ENCODE measurements around the gene VWA3A. TPM values are rescaled to one million over a fixed set of nuclear protein-coding genes. Genes with fewer than 3 reads are reported as not detected.

VWA3A gene
- total RNA-seq, 1 donor from 2014 or later, result 0.53 TPM

DNA sequence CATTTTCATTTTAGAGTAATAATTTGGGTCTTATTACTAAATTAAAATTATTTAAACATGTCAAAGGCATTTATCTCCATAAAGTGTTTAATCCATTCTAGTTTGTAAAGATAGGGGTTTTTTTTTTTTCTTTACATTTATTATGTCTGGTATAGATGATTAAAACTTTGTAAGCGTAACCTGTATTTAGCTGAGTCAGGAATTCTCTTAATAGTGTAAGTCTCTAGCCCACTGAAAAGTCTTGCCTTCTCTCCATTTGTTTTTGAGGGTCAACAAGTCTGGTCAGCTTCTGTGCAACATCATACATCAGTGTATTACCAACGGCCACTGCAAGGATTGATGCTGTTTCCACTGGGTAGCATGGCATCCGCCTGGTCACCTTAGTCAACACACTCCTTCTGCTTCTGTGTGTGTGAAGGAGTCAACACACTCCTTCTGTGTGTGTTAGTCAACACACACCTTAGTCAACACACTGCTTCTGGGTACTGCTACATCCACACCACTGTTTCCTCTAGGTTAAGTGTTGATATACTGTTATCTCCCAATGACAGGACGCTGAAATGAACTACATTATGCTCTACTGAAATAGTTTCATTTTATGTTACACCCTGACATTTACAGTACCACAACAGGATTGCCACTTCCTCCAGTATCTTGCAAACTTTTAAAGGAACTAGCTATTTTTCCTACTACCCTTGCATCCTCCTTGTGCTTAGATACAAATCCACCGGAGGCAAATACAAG, 37.3 kb upstream of the VWA3A start:
- POLR2A ChIA-PET, result no interaction called here
- no peak overlapping the region for H3K4me3 Mint-ChIP-seq
- H3K4me1 Mint-ChIP-seq, result peaks cover 7% of the 10 kb centered on the region
- CTCF ChIA-PET, result interaction anchor here (0.9 to 1.6 kb wide), 3 partner anchors 23 to 134 kb away, joined by 3 to 7 read pairs (median 3); partner anchors contain the start of gene PDZD9
- DNase-seq, result no peak
- no peaks in the 10 kb centered on the region for H3K27me3 Mint-ChIP-seq
- no peak overlapping the region for H3K27ac Mint-ChIP-seq
- ATAC-seq (ENCODE audit: low read depth), result no peak
- H3K9me3 Mint-ChIP-seq, result no peaks in the 10 kb centered on the region
- H3K36me3 Mint-ChIP-seq (ENCODE audit: low read depth), result peaks cover 16% of the 10 kb centered on the region
- TF ChIP-seq, protein P1, sequence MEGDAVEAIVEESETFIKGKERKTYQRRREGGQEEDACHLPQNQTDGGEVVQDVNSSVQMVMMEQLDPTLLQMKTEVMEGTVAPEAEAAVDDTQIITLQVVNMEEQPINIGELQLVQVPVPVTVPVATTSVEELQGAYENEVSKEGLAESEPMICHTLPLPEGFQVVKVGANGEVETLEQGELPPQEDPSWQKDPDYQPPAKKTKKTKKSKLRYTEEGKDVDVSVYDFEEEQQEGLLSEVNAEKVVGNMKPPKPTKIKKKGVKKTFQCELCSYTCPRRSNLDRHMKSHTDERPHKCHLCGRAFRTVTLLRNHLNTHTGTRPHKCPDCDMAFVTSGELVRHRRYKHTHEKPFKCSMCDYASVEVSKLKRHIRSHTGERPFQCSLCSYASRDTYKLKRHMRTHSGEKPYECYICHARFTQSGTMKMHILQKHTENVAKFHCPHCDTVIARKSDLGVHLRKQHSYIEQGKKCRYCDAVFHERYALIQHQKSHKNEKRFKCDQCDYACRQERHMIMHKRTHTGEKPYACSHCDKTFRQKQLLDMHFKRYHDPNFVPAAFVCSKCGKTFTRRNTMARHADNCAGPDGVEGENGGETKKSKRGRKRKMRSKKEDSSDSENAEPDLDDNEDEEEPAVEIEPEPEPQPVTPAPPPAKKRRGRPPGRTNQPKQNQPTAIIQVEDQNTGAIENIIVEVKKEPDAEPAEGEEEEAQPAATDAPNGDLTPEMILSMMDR (IDR thresholded peaks at IDR 0.05), result no peak
- intact Hi-C loops (cut with micrococcal nuclease), result no loop called here

DNA sequence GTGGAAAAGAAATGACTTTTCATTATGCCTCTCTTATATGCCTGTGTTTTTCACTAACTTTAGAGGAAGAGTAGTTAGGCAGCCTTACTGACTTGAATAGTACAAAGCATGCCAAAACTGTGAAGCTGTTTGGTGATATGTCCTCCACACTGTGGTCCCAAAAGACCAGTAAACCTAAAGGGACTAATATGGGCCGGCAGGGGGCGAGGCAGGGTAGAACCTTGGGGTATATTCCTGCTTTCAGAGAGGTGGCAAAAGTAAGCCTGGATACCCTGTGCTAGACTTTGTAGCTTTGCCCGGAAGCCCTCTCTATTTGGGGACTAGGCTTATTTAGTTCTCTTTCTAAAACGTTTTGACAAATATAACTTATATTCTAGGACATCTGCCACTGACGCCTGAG, 36.5 kb upstream of the VWA3A start:
- CTCF ChIA-PET, result interaction anchor here (0.9 to 1.6 kb wide), 3 partner anchors 22 to 133 kb away, joined by 3 to 7 read pairs (median 3); partner anchors contain the start of gene PDZD9
- DNase-seq (no peak), ATAC-seq (ENCODE audit: low read depth) (no peak)
- intact Hi-C loops (cut with micrococcal nuclease), result no loop called here
- no peak overlapping the region for H3K4me3 Mint-ChIP-seq
- POLR2A ChIA-PET, result no interaction called here
- no peaks in the 10 kb centered on the region for H3K27me3 Mint-ChIP-seq
- TF ChIP-seq, protein P1 (IDR thresholded peaks at IDR 0.05), result no peak
- H3K9me3 Mint-ChIP-seq, result no peaks in the 10 kb centered on the region
- no peak overlapping the region for H3K27ac Mint-ChIP-seq
- H3K36me3 Mint-ChIP-seq (ENCODE audit: low read depth), result peaks cover 16% of the 10 kb centered on the region
- H3K4me1 Mint-ChIP-seq, result peaks cover 9% of the 10 kb centered on the region

DNA sequence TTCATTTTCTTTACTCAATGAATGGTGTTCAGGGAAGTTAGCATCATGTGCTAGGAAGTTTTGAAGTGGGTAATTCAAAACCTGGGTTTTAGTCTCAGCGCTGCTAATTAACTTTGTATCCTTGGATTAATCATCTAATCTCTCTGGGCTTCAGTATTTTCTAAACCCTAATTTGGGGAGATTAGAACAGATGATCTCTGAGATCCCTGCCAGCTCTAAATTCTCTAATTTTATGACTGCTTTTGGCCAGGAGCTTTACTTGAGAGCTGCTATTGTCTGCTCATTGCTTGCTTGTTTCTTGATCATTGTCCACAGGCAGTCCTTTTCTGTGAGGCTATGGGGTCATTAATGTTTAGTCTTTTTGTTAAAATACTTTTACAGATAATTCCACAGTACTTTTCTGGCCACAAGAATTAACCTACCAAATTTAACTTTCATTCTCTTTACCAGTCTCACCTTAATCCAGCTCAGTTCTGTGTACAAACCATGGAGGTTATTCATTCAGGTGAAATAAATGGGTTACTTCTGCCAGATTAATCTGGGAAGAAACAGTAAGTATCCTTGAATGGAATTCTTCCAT, 28.4 kb upstream of the VWA3A start:
- no peak overlapping the region for H3K27ac Mint-ChIP-seq
- intact Hi-C loops (cut with micrococcal nuclease), result no loop called here
- peaks cover 6% of the 10 kb centered on the region for H3K4me1 Mint-ChIP-seq
- TF ChIP-seq, protein P1 (IDR thresholded peaks at IDR 0.05), result no peak
- DNase-seq (no peak), ATAC-seq (ENCODE audit: low read depth) (no peak)
- no peaks in the 10 kb centered on the region for H3K27me3 Mint-ChIP-seq
- no peaks in the 10 kb centered on the region for H3K9me3 Mint-ChIP-seq
- POLR2A ChIA-PET, result no interaction called here
- CTCF ChIA-PET, result interaction anchor here (1.1 kb wide), 1 partner anchor 14 kb away, joined by 3 read pairs; no protein-coding TSS in a partner anchor
- no peak overlapping the region for H3K4me3 Mint-ChIP-seq
- peaks cover 13% of the 10 kb centered on the region for H3K36me3 Mint-ChIP-seq (ENCODE audit: low read depth)

DNA sequence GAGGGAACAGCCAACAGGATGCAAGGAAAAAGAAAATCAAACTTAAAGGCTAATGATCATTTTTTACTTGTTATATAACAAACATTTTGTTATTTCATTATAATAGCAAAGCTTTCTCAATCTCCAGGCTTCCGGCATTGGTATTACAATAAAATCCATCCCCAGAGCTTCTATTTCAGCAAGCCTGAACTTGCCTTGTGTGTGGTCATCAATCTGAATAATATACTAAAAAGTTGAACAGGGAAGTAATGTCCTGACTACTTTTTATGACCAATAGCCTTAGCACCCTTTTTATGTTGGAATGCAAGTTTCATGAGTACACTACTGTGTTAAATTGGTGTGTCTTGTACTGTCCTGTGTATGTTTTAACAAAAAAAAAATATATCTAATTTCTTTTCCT, 27.1 kb upstream of the VWA3A start:
- Mint-ChIP-seq H3K27ac (no peak overlapping the region), H3K9me3 (no peaks in the 10 kb centered on the region), H3K36me3 (ENCODE audit: low read depth) (peaks cover 13% of the 10 kb centered on the region), H3K27me3 (no peaks in the 10 kb centered on the region), H3K4me3 (no peak overlapping the region), H3K4me1 (peaks cover 2% of the 10 kb centered on the region)
- intact Hi-C loops (cut with micrococcal nuclease), result no loop called here
- POLR2A ChIA-PET, result no interaction called here
- TF ChIP-seq, protein P1 (IDR thresholded peaks at IDR 0.05), result no peak
- CTCF ChIA-PET, result interaction anchor here (1.7 kb wide), 1 partner anchor 12 kb away, joined by 13 read pairs; no protein-coding TSS in a partner anchor
- ATAC-seq (ENCODE audit: low read depth) (no peak), DNase-seq (no peak)
